Measurements from ENCODE around the gene FAM228B.

GRCh38 chr2:24147364-24147763, 24.1 kb downstream of the FAM228B start:
- TF ChIP-seq POLR2A (IDR thresholded peaks at IDR 0.05; ENCODE audit: low read depth) (no peak), CTCF (IDR thresholded peaks at IDR 0.05) (no peak), EP300 (IDR thresholded peaks at IDR 0.05) (no peak), POLR2AphosphoS5 (IDR thresholded peaks at IDR 0.05) (no peak)
